Adrenal gland (tissue), 5 donors: ENCODE results near the gene ABCB10.

Source experiments
- POLR2A ChIP-seq, 2 donors: fragments of 450-650 bp; IDR thresholded peaks; one replicate each; pipeline ENCODE4 v1.6.1; 2017; ENCODE audit warnings: antibody characterized with exemption in 2 of 2, mild to moderate bottlenecking in 2 of 2, moderate library complexity in 1 of 2
- TF ChIP-seq, protein P1 (sequence below), 6 experiments: fragments of 450-650 bp in 4 of 6; fragments of 200-600 bp in 2 of 6; sonication (generic) in 1 of 6; IDR thresholded peaks; 1 replicate in 5 of 6; 2 replicates in 1 of 6; pipeline versions ENCODE4 v1.5.1 to v1.8.0; 2016 to 2021; ENCODE audit warnings: antibody characterized with exemption in 6 of 6, mild to moderate bottlenecking in 2 of 6, moderate library complexity in 1 of 6
- donor health status: DM: no; HTN: no; CAD: no.

DNA sequence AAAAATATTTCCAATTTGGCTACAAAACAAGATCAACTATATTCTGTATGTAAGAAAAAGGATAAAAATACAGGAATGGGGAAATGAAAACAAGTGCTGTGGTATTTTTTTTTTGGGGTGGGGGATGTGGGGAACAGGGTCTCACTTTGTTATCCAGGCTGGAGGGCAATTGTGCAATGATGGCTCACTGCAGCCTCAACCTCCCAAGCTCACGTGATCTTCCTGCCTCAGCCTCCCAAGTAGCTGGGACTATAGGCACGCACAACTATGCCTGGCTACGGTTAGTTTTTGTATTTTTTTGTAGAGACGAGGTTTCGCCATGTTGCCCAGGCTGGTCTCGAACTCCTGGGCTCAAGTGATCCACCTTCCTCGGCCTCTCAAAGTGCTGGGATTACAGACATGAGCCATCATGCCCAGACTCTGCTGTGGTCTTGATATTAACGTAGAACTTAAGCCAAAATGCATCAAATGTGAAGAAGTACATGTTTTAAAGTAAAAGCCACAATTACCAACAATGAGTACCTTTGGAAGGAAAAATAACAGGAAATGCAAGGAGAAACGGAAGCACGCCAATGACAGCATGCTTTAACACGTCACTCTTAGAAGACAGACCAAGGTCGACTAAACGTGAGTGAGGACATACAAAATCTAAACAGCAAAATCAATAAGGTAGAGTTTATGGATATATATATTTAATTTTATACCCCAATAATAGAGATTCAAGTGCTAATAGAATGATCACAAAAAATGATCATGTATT lies 8.8 kb upstream of the ABCB10 start:
- TF ChIP-seq, protein P1, sequence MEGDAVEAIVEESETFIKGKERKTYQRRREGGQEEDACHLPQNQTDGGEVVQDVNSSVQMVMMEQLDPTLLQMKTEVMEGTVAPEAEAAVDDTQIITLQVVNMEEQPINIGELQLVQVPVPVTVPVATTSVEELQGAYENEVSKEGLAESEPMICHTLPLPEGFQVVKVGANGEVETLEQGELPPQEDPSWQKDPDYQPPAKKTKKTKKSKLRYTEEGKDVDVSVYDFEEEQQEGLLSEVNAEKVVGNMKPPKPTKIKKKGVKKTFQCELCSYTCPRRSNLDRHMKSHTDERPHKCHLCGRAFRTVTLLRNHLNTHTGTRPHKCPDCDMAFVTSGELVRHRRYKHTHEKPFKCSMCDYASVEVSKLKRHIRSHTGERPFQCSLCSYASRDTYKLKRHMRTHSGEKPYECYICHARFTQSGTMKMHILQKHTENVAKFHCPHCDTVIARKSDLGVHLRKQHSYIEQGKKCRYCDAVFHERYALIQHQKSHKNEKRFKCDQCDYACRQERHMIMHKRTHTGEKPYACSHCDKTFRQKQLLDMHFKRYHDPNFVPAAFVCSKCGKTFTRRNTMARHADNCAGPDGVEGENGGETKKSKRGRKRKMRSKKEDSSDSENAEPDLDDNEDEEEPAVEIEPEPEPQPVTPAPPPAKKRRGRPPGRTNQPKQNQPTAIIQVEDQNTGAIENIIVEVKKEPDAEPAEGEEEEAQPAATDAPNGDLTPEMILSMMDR (IDR thresholded peaks at IDR 0.05): no peak
- TF ChIP-seq POLR2A (IDR thresholded peaks at IDR 0.05): no peak
